Stimulated activated CD4-positive, alpha-beta T cell treated with anti-CD3 and anti-CD28 coated beads, Interleukin-15, amount 100 ng/mL, for 48 hours (primary cell): ENCODE results near the gene NPTXR.
A peak's percentile ranks its signal among the peaks of the same experiment; 100 is the strongest.
"Not testable (repeated sequence)": the region's sequence is repeated elsewhere in the genome, so short reads cannot be mapped to it uniquely, and the experiment has no call there.

Experiments used
- DNase-seq, 2 donors: peaks; one replicate each; pipeline ENCODE4 v3.0.0-alpha.2; 2020; ENCODE audit warnings: low read depth in 2 of 2

The NPTXR gene

DNA sequence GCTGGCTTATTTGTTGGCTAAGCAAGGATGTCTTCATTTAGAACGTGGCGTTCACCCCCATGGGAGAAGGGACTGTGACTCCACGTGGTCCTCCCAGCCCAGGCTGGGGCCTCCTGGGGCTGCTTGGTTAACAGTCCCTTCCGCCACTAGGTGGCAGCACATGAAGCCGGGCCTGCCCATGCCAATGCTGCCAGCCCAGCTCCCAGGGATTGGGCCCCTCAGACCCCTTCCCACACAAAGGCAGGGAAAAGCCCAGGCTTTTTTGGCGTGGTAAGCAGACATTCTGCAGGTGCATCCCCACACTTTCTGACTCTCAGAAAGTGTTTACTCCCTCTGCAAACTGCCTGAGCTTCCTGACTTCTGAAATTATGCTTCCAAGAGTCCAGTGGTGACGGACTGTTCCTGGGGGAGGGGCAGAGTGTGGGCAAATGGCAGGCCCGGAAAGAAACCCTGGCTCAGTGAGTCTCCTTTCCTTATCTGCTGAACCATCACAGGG is 25.1 kb upstream of the NPTXR start:
- peak; percentile 75 to 85 for DNase-seq

DNA sequence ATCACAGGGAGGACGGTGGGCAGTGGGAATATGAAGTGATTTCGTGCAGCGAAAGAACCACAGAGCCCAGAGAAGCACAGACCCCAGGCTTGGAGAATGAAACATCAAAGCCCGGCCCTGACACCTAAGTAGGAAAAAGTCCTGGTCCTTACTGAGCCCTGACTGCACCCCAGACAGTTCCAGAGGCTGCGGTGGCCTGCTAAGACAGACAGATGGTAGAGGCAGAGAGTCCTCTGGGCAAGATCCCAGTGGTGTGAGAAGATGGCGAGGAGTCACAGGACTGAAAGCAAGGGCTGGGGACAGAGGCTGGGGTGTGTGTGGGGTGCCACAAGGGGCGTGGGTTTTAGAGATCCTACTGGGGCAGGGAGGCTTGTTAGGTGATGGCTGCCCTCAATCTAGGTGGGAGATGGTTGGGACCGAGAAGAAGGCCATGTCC is 24.5 kb upstream of the NPTXR start:
- DNase-seq: no peak

DNA sequence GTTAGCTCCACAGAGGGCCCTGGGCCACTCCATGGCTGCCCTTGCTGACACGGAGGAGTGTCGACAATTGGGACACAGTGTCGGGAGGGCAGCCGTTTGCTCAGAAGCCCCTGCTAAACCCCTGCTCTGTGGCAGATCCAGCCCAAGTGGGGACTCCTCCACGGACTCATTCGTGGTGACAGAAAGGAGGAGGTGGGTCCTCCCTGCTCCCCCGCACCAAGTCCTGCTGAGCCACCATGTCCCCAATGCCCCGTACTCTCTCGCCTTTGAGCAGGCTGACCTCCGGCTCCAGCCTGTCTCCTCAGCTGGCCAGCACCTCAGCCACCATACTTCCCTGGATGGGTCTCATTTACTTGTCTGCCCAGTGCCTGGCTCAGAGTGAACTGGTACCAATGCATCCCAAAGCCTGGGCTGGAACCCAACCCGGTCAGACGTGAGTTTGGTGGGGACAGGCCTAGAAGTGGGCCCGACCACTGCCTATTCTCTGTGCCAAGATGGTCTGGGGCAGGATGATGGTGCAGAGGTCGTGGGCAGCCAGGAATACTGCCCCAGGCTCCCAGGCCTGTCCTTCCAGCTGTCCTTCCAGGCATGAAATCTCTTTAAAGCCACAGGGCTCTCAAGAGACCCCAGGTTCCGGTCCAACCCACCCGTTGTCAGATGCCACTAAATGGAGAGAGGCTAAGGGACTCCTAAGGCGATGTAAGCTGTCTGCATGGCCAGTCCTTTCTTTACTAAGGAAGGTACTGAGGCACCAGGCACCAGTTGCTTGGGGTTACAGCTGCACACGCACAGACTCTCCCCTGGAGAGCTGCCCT is 23.9 kb upstream of the NPTXR start:
- no peak for DNase-seq

DNA sequence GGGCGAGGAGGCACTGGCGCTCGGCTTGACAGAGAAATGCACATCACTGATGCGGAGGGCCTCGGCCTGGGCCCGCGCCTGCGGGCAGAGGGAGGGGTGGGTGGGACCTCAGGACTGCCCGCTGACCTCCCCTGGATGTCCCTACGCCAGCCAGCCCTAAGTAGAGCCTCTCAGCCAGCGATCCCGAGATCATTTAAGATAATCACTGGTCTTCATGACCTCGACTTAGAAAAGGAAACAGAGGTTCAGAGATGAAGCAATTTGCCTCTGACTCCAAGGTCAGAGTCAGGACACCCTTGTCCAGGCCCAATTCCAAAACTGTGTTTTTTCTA is 23.3 kb upstream of the NPTXR start:
- DNase-seq: no peak

DNA sequence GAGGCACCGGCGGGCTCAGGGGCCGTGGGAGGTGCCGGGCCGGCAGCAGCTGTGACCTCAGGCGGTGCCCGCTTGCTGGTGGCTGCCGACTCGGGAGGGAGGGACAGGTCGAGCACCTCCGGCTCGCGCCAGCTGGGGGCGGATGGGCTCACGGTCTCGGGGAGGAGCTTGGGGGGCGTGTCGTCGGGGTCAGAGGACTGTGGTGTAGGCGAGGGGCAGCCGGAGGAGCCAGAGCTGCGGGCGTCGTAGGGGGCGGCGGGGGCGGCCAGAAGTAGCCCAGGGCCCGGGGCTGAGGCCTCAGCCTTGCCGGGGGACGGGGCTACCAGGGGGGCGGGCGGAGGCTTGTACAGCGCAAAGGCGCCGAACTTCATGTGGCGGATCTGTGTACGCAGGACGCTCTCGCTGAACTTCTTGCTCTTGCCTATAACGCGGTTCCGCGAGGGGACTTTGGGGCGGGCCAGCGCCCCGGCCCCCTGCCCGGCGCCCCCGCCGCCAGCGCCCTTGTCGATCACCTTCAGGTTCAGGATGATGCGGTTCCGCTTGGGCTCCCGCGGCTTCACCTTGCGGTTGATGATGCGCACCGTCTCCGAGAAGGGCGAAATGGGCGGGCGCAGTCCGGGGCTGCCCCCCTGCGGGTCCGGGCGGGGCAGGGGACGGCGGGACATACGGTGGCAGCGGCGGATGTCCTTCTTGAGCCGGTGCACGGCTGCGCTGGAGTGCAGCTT is 22.7 kb upstream of the NPTXR start:
- no peak for DNase-seq

GRCh38 chr22:38866024-38866398 is 22.2 kb upstream of the NPTXR start:
- no peak for DNase-seq

DNA sequence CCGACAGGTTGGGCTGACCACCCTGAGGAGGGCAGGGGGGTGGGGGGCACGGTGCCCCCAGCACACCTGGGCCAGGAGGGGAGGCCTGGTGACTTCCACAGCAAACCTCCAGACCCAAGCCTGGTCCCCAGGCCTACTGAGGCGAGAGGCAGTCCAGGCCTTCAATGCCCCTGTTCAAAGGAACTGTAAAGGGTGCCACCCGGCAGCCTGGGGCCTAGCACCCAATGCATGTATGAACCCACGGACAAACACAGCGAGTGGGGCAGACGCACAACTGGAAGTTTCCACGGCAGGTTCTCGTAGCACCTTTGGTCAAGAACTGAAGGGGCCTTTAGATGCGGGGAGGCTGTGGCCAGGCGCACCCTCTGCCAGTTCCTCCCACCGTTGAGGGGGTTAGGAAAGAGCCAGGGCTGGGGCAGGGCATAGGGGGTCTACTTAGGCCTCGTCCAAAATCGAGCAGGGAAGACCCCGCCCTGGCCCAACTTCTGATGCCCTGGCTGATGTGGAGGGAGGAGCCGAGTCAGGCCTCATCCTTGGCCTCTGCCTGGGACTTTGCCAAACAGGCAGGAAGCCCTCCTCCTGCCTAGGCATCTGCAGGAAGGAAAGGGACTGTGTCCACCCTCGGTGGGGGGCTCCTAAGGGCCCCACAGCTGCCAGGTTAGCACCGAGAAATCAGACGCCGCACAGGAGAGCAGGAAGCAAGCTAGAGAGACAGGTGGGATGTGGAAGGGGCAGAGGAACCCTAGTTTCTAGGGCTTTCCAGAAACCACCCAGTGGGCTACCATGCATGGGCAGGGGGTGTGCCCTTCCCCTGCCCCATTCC is 21.6 kb upstream of the NPTXR start:
- DNase-seq: no peak

DNA sequence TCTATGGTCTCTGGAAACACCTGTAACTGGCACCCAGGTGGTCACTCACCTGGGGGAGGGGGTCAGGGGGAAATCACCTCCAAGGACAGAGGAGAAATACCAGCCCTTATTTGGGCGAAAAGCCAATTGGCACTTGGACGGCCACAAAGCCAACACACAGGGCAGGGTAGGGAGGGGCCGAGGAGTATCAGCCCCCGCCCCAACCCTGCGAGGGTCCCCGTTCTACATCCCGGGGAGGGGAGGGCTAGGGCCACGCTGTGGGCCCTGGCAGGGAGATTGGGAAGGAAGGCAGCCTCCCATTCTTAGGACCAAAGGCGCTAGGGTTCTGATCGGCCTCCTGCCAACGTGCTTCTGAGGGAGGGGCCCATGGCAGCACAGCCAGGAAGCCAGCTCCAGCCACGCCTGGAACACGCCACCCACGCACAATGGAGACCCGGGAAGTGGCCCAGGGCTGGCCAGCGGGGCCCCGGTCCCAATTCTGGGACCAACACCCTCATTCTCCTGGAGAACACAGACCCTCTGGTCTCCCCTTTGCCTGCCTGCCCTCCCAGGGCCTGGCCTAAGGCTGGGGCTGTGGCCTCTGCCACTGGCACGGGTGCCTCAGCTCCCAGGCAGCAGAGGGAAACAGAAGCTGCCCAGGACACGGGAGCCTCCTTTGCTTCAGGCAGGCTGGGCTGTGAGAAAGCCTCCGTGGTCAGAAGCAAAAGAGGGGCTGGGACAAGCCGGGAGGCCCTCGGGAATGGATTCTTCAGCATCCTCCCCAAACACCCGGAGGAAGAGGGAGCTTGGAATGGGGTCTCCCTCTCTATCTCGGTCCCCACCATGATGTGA is 20.7 kb upstream of the NPTXR start:
- no peak for DNase-seq

DNA sequence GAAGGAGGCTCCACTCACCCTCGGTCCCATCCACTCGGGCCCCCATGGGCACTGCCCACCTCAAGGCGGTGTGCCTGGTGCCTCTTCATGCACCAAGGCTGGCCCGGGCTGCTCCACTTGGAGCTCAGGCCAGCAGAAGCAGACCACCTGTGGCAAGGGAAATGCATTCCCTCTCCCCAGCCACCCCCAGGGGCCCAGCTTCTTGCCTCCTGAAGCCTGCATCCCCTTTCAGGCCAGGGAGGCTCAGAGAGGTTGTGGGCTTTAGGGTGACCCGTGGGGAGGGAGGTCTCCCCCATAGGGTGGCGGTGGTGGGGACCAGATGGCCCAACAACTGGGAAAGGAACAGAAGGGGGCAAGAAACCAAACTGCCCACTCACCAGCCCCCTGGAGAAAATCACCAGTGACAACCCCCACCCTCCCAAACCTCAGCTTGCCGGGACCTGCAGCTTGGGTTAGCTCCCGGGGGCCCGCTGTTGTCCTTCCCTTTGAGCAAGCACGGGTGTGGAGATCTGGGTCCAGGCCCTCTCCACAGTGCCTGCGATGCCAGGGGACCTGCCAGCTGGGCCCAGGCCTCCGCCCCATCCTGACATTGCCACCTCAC is 19.8 kb upstream of the NPTXR start:
- no peak for DNase-seq

- no peak for DNase-seq
These were observed 18.8 kb upstream of the NPTXR start for GRCh38 chr22:38862375-38863329.

GRCh38 chr22:38861927-38862326 is 18.1 kb upstream of the NPTXR start:
- no peak for DNase-seq

DNA sequence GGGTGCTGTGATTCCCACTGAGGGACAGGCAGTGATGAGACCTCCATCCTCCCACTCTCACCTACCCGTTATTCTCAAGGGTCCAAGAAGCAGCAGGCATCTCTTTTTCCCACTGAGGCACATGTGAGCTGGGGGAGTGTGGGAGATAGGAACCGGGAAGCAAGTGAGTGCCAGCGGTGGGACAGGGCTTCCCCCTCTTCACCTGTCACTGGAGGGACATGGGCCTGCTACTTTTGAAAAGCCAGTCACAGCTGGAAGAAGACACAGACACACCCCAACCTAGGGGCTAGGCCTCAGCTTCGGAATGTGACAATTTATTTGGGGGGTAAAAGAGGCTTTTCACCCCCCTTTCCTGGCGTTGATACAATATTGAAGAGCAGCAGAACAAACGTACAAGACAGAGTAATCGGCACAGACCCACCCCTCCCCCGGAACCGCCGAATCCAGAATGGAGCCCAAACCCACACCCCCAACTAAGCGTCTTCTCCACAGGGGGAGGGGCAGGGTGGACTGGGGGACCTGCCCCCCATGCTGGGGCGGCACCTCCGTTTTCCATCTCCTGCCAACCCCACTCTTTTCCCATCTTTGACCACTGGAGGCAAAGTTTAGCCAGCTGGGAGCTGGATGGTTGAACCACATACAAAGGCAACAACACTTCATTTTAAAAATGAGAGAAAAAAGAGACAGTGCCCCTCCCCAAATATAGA is 17.5 kb upstream of the NPTXR start:
- no peak for DNase-seq

DNA sequence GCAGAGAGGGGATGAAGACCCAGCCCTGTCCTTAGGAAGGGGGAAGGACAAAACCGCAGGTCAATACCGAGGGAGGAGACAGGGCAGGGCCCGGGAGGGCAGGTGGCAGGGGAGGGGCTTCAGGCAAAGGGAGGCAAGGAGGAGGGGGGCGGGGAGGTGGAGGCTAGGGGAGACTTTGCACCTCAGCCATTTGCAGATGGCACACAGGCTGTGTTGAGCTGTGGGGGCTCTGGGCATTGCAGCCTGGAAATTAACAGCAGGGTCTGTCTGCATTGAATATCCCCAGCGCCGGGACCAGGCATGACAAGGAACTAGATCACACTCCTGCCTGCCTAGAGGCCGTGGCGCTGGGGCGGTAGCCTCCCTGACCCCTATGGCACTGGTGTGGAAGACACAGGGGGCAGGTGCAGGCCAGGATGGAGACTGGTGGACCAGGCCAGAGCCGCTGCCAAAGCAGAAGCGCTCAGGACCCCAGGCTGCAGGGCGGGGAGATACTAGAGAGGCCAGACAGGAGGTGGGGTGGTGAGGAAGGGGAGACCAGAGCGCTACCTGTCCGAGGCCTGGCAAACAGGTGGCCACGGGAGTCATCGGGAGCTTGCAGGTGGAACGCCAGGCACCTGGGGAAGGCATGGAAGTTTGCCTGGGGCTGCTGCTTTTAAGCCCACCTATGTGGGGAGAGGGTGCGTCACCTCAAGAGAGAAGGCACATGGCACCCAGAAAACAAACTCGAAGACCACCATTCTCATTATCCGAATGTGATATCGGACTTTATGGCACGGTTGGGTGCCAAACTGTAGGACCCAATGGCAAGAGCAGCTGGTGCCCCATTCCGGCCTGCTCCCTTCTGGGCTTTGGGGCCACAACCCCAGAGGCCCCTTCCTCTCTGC is 16.7 kb upstream of the NPTXR start:
- no peak for DNase-seq

DNA sequence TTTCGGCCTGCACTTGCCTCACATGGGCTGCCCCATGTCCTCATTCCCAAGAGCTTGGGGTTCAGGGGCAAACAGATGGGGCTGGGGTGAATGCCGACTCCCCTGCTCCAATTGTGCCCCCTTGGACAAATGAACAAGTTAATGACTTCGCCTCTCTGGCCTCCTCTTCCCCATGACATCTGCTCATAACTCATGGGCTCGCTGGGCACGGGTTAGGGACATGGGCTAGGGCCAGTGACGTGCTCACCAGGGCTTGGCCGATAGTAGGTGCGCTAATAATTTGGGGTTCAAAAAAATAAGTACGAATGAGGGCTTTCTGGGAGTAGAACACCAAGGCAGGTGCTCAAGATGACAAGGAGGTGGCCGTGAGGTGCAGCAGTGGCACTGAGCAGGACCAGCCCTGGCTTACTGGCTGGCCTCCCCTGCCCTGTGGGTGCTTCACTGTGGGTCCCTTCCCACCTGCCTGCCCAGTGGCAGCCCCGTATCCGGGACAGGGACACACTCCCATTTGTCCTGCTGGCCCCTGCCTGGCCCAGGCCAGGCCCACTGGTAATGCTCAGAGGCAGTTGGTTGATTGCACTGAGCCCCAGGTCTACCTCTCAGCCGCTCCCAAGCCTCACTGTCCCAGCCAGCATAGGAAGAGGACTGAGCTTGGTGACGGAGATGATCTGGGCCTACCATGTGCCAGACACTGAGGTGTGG is 15.9 kb upstream of the NPTXR start:
- DNase-seq: no peak

GRCh38 chr22:38858492-38858891 is 14.7 kb upstream of the NPTXR start:
- no peak for DNase-seq

DNA sequence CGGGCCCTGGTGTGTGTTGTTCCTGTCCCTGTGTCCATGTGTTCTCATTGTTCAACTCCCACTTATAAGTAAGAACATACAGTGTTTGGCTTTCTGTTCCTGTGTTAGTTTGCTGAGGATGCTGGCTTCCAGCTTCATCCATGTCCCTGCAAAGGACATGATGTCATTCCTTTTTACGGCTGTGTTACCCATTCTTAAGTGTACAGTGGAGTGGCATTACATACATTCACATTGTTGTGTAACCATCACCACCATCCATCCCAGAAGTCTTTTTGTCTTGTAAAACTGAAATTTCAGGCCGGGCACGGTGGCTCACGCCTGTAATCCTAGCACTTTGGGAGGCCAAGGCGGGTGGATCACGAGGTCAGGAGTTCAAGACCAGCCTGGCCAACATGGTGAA is 10.6 kb upstream of the NPTXR start:
- not testable (repeated sequence) for DNase-seq

GRCh38 chr22:38853883-38854282 is 10.1 kb upstream of the NPTXR start:
- not testable (repeated sequence) for DNase-seq
